Erythroblast (primary cell): ENCODE results near the gene FADS2.

Experiments
- GATA1 ChIP-seq: IDR thresholded peaks from 2 replicates; pipeline ENCODE4 v1.6.1; 2011; ENCODE audit warnings: low read depth, mild to moderate bottlenecking, control low read depth, low read length, moderate library complexity
- POLR2A ChIP-seq: IDR thresholded peaks from 2 replicates; pipeline ENCODE4 v1.6.1; 2011; ENCODE audit warnings: mild to moderate bottlenecking, low read length

- TF ChIP-seq GATA1 (no peak), POLR2A (no peak)
These were observed 38.3 kb downstream of the FADS2 start for GRCh38 chr11:61866231-61866957.
